H9 (cell line): Measurements from ENCODE around the gene ORAI2. TPM values are rescaled to one million over a fixed set of nuclear protein-coding genes. Genes with fewer than 3 reads are reported as not detected.

Source experiments
- DNase-seq: peaks from one replicate; pipeline ENCODE4 v3.0.0-alpha.2; 2017
- H2AFZ ChIP-seq: one replicate; pipeline ENCODE4 v1.6.1; 2013; ENCODE audit warnings: mild to moderate bottlenecking, low read length, control low read depth, moderate library complexity
- H2AK5ac ChIP-seq: 2 replicates; pipeline ENCODE4 v1.6.1; 2013; ENCODE audit warnings: low read length, control low read depth, mixed read lengths; ENCODE audit not compliant: insufficient read length
- H2BK120ac ChIP-seq: one replicate; pipeline ENCODE4 v1.6.1; 2013; ENCODE audit warnings: low read depth, mild to moderate bottlenecking, low read length, control low read depth, inconsistent platforms; ENCODE audit not compliant: poor library complexity, severe bottlenecking
- H2BK12ac ChIP-seq: 2 replicates; pipeline ENCODE4 v1.6.1; 2013; ENCODE audit warnings: low read length, control low read depth, mixed read lengths, low read depth; ENCODE audit not compliant: insufficient read length
- H2BK15ac ChIP-seq: 2 replicates; pipeline ENCODE4 v1.6.1; 2013; ENCODE audit warnings: low read depth, low read length, control low read depth
- H2BK20ac ChIP-seq: one replicate; pipeline ENCODE4 v1.6.1; 2013; ENCODE audit warnings: low read depth, mild to moderate bottlenecking, low read length, control low read depth, inconsistent platforms; ENCODE audit not compliant: poor library complexity, severe bottlenecking
- H2BK5ac ChIP-seq: 2 replicates; pipeline ENCODE4 v1.6.1; 2013; ENCODE audit warnings: low read length, control low read depth, mixed read lengths; ENCODE audit not compliant: insufficient read length
- H3K14ac ChIP-seq: 2 replicates; pipeline ENCODE4 v1.6.1; 2013; ENCODE audit warnings: low read length, control low read depth; ENCODE audit not compliant: insufficient read depth
- H3K18ac ChIP-seq: 2 replicates; pipeline ENCODE4 v1.6.1; 2013; ENCODE audit warnings: low read depth, mild to moderate bottlenecking, mixed read lengths, low read length, control low read depth; ENCODE audit not compliant: insufficient read length
- H3K23ac ChIP-seq: 2 replicates; pipeline ENCODE4 v1.6.1; 2013; ENCODE audit warnings: low read length, control low read depth, mixed read lengths, low read depth; ENCODE audit not compliant: insufficient read length
- H3K23me2 ChIP-seq: 2 replicates; pipeline ENCODE4 v1.6.1; 2013; ENCODE audit warnings: low read depth, mild to moderate bottlenecking, mixed read lengths, low read length, control low read depth; ENCODE audit not compliant: insufficient read length, poor library complexity, severe bottlenecking
- H3K27ac ChIP-seq: 2 replicates; pipeline ENCODE4 v1.5.1; 2013; ENCODE audit warnings: low read length, control low read depth, mixed read lengths, low read depth; ENCODE audit not compliant: insufficient read length
- H3K27me3 ChIP-seq: 2 replicates; pipeline ENCODE4 v1.6.1; 2013; ENCODE audit warnings: low read length, control low read depth, inconsistent platforms; ENCODE audit not compliant: insufficient read depth
- H3K4ac ChIP-seq: 2 replicates; pipeline ENCODE4 v1.6.1; 2013; ENCODE audit warnings: low read depth, mild to moderate bottlenecking, control low read depth, inconsistent platforms, low read length, moderate library complexity
- H3K4me1 ChIP-seq: 2 replicates; pipeline ENCODE4 v1.6.1; 2013; ENCODE audit warnings: low read length, control low read depth, inconsistent platforms; ENCODE audit not compliant: insufficient read depth
- H3K4me2 ChIP-seq: 2 replicates; pipeline ENCODE4 v1.6.1; 2013; ENCODE audit warnings: low read length, control low read depth, mixed read lengths; ENCODE audit not compliant: insufficient read length, insufficient read depth
- H3K56ac ChIP-seq: 2 replicates; pipeline ENCODE4 v1.6.1; 2013; ENCODE audit warnings: low read depth, mild to moderate bottlenecking, mixed read lengths, low read length, control low read depth; ENCODE audit not compliant: insufficient read length
- H3K79me1 ChIP-seq: 2 replicates; pipeline ENCODE4 v1.6.1; 2013; ENCODE audit warnings: low read depth, mild to moderate bottlenecking, moderate library complexity, low read length, control low read depth, inconsistent platforms; ENCODE audit not compliant: insufficient read depth, poor library complexity, severe bottlenecking
- H3K79me2 ChIP-seq: 2 replicates; pipeline ENCODE4 v1.6.1; 2013; ENCODE audit warnings: low read length, control low read depth, inconsistent platforms; ENCODE audit not compliant: insufficient read depth
- H3K9ac ChIP-seq: 2 replicates; pipeline ENCODE4 v1.6.1; 2013; ENCODE audit warnings: low read length, control low read depth, mixed read lengths; ENCODE audit not compliant: insufficient read length; ENCODE audit errors: extremely low read depth
- H3K9me3 ChIP-seq: one replicate; pipeline ENCODE4 v1.6.1; 2013; ENCODE audit warnings: low read depth, low read length, inconsistent platforms; ENCODE audit not compliant: control insufficient read depth
- H3T11ph ChIP-seq: one replicate; pipeline ENCODE4 v1.6.1; 2013; ENCODE audit warnings: mild to moderate bottlenecking, low read length, control low read depth, inconsistent platforms
- H4K20me1 ChIP-seq: one replicate; pipeline ENCODE4 v1.6.1; 2013; ENCODE audit not compliant: control insufficient read depth, insufficient read length, insufficient read depth
- H4K5ac ChIP-seq: 2 replicates; pipeline ENCODE4 v1.6.1; 2013; ENCODE audit warnings: low read depth, mild to moderate bottlenecking, mixed read lengths, low read length, control low read depth; ENCODE audit not compliant: insufficient read length
- H4K8ac ChIP-seq: replicated peaks from 2 replicates; pipeline ENCODE4 v1.6.1; 2013; ENCODE audit warnings: low read length, control low read depth, mixed read lengths, low read depth; ENCODE audit not compliant: insufficient read length
- H4K91ac ChIP-seq: 2 replicates; pipeline ENCODE4 v1.6.1; 2013; ENCODE audit warnings: low read depth, mild to moderate bottlenecking, moderate library complexity, mixed read lengths, low read length, control low read depth; ENCODE audit not compliant: insufficient read length
- H3K27ac Mint-ChIP-seq, 3 experiments: 2 replicates in 2 of 3; 3 replicates in 1 of 3; pipeline ENCODE4 v1.8.0; 2020 to 2021; ENCODE audit warnings: mixed read lengths in 3 of 3, mild to moderate bottlenecking in 1 of 3, moderate library complexity in 1 of 3
- H3K27me3 Mint-ChIP-seq: 2 replicates; pipeline ENCODE4 v1.8.0; 2021; ENCODE audit warnings: low read depth, mild to moderate bottlenecking, moderate library complexity, mixed read lengths
- H3K36me3 Mint-ChIP-seq, 3 experiments: 2 replicates in 2 of 3; 3 replicates in 1 of 3; pipeline ENCODE4 v1.8.0; 2020 to 2021; ENCODE audit warnings: low read depth in 3 of 3, mixed read lengths in 3 of 3; ENCODE audit not compliant: insufficient read depth in 1 of 3
- H3K4me1 Mint-ChIP-seq, 2 experiments: 2 replicates each; pipeline ENCODE4 v1.8.0; 2020; ENCODE audit warnings: mixed read lengths in 2 of 2
- H3K4me3 Mint-ChIP-seq, 2 experiments: 2 replicates in 1 of 2; 3 replicates in 1 of 2; pipeline ENCODE4 v1.8.0; 2020 to 2021; ENCODE audit warnings: mild to moderate bottlenecking in 2 of 2, mixed read lengths in 2 of 2, moderate library complexity in 1 of 2
- H3K9me3 Mint-ChIP-seq, 2 experiments: 2 replicates in 1 of 2; 3 replicates in 1 of 2; pipeline ENCODE4 v1.8.0; 2020; ENCODE audit warnings: mild to moderate bottlenecking in 2 of 2, mixed read lengths in 2 of 2, moderate library complexity in 1 of 2
- WGBS: extraction: QIAGEN DNeasy Blood & Tissue Kit; methylation state at CpG from one replicate; pipeline ENCODE4 v1.1.7; 2013; ENCODE audit warnings: missing lambda C conversion rate, low lambda C conversion rate, mixed read lengths; ENCODE audit not compliant: insufficient read length; ENCODE audit errors: extremely low coverage; 5-methylcytosine and 5-hydroxymethylcytosine counted together
- long read RNA-seq: library from polyadenylated mRNA; unstranded; transcript quantifications from one replicate; pipeline ENCODE4 v2.0.0, GENCODE V29; 2020
- total RNA-seq: library from RNA; stranded (reverse); gene quantifications from 2 replicates; pipeline ENCODE4 v1.2.1, GENCODE V29; 2021
- TF ChIP-seq, protein P1 (sequence below): fragments of 200-600 bp; sonication (generic); conservative IDR thresholded peaks from 3 replicates; pipeline ENCODE4 v1.8.0; 2021; ENCODE audit warnings: antibody characterized with exemption, mild to moderate bottlenecking

ORAI2 gene
- 26.6 and 26.7 TPM in 2 replicates for total RNA-seq
- long read RNA-seq, full-length matches to known transcripts: 88 of 109 reads
- long read RNA-seq, partial matches to known transcripts: 3 of 109 reads
- long read RNA-seq, other reads (novel, unspliced or antisense): 18 of 109 reads

DNA sequence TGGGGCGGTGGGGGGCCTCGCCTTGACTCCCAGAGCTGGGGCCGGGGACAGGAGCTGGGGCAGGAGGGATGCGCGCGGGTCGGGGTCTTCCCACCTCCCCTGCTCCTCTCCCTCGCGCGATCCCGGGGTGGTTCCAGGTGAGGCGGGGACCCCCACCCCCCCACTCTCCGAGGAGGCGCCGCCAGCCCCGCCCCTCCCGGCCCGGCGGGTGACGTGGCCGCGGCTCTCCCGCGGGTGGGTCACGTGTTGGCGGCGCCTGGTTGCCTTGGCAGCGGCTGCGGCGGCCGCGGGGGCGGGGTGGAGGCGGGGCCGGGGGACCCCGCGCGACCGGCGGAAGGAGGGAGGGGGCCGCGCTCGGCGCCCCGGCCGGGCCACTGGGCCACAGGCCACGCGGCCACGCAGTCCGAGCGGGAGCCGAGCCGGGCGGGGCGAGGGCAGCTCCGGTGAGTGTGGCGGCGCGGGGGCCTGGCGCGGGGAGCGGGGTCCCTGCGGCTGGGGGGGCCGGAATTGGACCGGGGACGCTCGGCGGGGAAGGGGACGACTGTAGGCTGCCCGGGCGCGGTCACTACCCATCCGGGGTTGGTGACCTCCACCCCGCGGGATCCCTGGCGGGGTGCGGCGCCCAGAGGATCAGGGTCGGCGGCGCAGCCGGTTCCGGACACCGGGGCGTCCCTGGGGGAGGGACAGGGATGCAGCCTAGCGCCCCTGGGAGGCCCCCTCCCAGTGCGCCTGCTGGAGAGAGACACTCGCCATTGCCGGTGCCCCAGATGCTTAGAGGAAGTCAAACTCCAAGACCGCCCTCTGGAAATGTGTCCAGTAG, at the start of gene ORAI2:
Gene ORAI2, plus strand, starts transcription at position 357 of the 820 bp plus-strand sequence. CDS start 5,382 bp downstream, outside the sequence.
- Mint-ChIP-seq H3K4me3 (peak within 1 kb of the TSS; percentile 75 to 87), H3K27me3 (peaks cover 8% of the 10 kb centered on the region), H3K27ac (peak within 1 kb of the TSS in 1 of 3 experiments; percentile 78; a peak in 2 of 7 replicates), H3K36me3 (peaks cover 0 to 14% (median 0%) of the 10 kb centered on the region in 3 experiments; a peak in 3 of 7 replicates), H3K4me1 (peaks cover 21% of the 10 kb centered on the region in 2 experiments), H3K9me3 (no peaks in the 10 kb centered on the region)
- DNase-seq: peak; percentile 68
- no peak within 1 kb of the TSS for H2AFZ ChIP-seq
- TF ChIP-seq, protein P1, sequence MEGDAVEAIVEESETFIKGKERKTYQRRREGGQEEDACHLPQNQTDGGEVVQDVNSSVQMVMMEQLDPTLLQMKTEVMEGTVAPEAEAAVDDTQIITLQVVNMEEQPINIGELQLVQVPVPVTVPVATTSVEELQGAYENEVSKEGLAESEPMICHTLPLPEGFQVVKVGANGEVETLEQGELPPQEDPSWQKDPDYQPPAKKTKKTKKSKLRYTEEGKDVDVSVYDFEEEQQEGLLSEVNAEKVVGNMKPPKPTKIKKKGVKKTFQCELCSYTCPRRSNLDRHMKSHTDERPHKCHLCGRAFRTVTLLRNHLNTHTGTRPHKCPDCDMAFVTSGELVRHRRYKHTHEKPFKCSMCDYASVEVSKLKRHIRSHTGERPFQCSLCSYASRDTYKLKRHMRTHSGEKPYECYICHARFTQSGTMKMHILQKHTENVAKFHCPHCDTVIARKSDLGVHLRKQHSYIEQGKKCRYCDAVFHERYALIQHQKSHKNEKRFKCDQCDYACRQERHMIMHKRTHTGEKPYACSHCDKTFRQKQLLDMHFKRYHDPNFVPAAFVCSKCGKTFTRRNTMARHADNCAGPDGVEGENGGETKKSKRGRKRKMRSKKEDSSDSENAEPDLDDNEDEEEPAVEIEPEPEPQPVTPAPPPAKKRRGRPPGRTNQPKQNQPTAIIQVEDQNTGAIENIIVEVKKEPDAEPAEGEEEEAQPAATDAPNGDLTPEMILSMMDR: no peak
- no peak within 1 kb of the TSS for H2BK120ac ChIP-seq
- H3K9me3 ChIP-seq: no peaks in the 10 kb centered on the region
- no CpG with 5 or more reads among the region's 90 CpGs for WGBS
- no peak within 1 kb of the TSS for H4K8ac ChIP-seq
- no peak within 1 kb of the TSS for H3K4ac ChIP-seq
- H2AK5ac ChIP-seq: no peak within 1 kb of the TSS
- H3K79me1 ChIP-seq: no peaks in the 10 kb centered on the region
- H3K14ac ChIP-seq: peak within 1 kb of the TSS; percentile 55; the same call in 1 of the 2 replicates
- H2BK15ac ChIP-seq: no peak within 1 kb of the TSS
- H4K5ac ChIP-seq: no peak within 1 kb of the TSS
- H3K27ac ChIP-seq: no peak within 1 kb of the TSS
- no peaks in the 10 kb centered on the region for H3K79me2 ChIP-seq
- H3K56ac ChIP-seq: no peak within 1 kb of the TSS
- peak within 1 kb of the TSS; percentile 21 for H3K9ac ChIP-seq
- H3K23ac ChIP-seq: no peak within 1 kb of the TSS
- H4K91ac ChIP-seq: no peak within 1 kb of the TSS
- H3K23me2 ChIP-seq: peaks cover 9% of the 10 kb centered on the region
- H3K18ac ChIP-seq: peak within 1 kb of the TSS; percentile 54
- H2BK5ac ChIP-seq: no peak within 1 kb of the TSS
- H3K4me2 ChIP-seq: peak within 1 kb of the TSS; percentile 40
- H3K4me1 ChIP-seq: no peaks in the 10 kb centered on the region; the same call in 1 of the 2 replicates
- H2BK20ac ChIP-seq: no peak within 1 kb of the TSS
- no peak within 1 kb of the TSS for H3T11ph ChIP-seq
- no peak within 1 kb of the TSS for H2BK12ac ChIP-seq
- no peaks in the 10 kb centered on the region for H3K27me3 ChIP-seq
- no peaks in the 10 kb centered on the region for H4K20me1 ChIP-seq
